HG03135 (cell line): ENCODE measurements around the gene GALR2.

Experiments
- ATAC-seq: cut with Tn5 transposase; IDR thresholded peaks from one replicate; pipeline ENCODE4 v1.9.1; 2021; ENCODE audit warnings: mild to moderate bottlenecking, moderate library complexity; ENCODE audit not compliant: unreplicated experiment

The GALR2 gene

GRCh38 chr17:76078860-76079534, 4.4 kb downstream of the GALR2 start, which contains the start of gene ZACN:
Gene ZACN (plus strand): TSS chr17:76079182. CDS start chr17:76079265, 83 bp downstream.
- no peak for ATAC-seq

GRCh38 chr17:76079535-76079955, 5.0 kb downstream of the GALR2 start:
- ATAC-seq, result no peak

GRCh38 chr17:76079956-76080767, 5.6 kb downstream of the GALR2 start:
- ATAC-seq, result no peak

GRCh38 chr17:76080768-76081287, 6.2 kb downstream of the GALR2 start:
- no peak for ATAC-seq

- no peak for ATAC-seq
Observed at GRCh38 chr17:76081295-76082210, 7.0 kb downstream of the GALR2 start.

- ATAC-seq, result no peak
Observed at GRCh38 chr17:76082326-76083251, 8.0 kb downstream of the GALR2 start.

- ATAC-seq, result no peak
Observed at GRCh38 chr17:76083536-76084182, 9.1 kb downstream of the GALR2 start.

GRCh38 chr17:76085066-76085730, 10.6 kb downstream of the GALR2 start:
- ATAC-seq, result no peak

- no peak for ATAC-seq
Observed at GRCh38 chr17:76085731-76086366, 11.3 kb downstream of the GALR2 start.

GRCh38 chr17:76086384-76086783, 11.8 kb downstream of the GALR2 start:
- ATAC-seq, result no peak

- ATAC-seq, result no peak
Observed at GRCh38 chr17:76087531-76087930, 12.9 kb downstream of the GALR2 start.

- no peak for ATAC-seq
Observed at GRCh38 chr17:76088041-76088867, 13.7 kb downstream of the GALR2 start.

GRCh38 chr17:76088868-76089576, 14.4 kb downstream of the GALR2 start:
- no peak for ATAC-seq

GRCh38 chr17:76089680-76090516, 15.3 kb downstream of the GALR2 start:
- no peak for ATAC-seq

- ATAC-seq, result no peak
Observed at GRCh38 chr17:76090517-76091129, 16.0 kb downstream of the GALR2 start.
